ENCODE measurements around the gene RXRB.

DNA sequence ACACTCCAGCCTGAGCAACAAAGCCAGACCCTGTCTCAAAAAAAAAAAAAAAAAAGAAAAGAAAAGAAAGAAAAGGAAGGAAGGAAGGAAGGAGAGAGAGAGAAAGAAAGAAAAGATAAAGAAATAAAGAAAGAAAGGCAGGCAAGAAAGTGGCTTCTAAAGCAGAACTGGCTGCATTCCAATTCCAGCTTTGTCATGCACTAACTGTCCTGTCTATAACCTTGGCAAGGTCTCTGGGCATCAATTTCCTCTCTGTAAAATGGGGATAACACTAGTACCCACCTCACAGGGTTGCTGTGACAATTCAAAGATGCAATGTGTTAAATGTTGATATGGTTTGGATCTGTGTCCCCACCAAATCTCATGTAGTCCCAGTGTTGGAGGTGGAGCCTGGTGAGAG lies 35.9 kb upstream of the RXRB start:
- TF ChIP-seq SMC3 (IDR thresholded peaks at IDR 0.05; ENCODE audit: low read depth, low read length) = no peak
- TF ChIP-seq, protein P1, sequence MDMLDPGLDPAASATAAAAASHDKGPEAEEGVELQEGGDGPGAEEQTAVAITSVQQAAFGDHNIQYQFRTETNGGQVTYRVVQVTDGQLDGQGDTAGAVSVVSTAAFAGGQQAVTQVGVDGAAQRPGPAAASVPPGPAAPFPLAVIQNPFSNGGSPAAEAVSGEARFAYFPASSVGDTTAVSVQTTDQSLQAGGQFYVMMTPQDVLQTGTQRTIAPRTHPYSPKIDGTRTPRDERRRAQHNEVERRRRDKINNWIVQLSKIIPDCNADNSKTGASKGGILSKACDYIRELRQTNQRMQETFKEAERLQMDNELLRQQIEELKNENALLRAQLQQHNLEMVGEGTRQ (IDR thresholded peaks at IDR 0.05; ENCODE audit: borderline replicate concordance, low read depth, low read length) = no peak
- TF ChIP-seq, protein P2, sequence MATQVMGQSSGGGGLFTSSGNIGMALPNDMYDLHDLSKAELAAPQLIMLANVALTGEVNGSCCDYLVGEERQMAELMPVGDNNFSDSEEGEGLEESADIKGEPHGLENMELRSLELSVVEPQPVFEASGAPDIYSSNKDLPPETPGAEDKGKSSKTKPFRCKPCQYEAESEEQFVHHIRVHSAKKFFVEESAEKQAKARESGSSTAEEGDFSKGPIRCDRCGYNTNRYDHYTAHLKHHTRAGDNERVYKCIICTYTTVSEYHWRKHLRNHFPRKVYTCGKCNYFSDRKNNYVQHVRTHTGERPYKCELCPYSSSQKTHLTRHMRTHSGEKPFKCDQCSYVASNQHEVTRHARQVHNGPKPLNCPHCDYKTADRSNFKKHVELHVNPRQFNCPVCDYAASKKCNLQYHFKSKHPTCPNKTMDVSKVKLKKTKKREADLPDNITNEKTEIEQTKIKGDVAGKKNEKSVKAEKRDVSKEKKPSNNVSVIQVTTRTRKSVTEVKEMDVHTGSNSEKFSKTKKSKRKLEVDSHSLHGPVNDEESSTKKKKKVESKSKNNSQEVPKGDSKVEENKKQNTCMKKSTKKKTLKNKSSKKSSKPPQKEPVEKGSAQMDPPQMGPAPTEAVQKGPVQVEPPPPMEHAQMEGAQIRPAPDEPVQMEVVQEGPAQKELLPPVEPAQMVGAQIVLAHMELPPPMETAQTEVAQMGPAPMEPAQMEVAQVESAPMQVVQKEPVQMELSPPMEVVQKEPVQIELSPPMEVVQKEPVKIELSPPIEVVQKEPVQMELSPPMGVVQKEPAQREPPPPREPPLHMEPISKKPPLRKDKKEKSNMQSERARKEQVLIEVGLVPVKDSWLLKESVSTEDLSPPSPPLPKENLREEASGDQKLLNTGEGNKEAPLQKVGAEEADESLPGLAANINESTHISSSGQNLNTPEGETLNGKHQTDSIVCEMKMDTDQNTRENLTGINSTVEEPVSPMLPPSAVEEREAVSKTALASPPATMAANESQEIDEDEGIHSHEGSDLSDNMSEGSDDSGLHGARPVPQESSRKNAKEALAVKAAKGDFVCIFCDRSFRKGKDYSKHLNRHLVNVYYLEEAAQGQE (IDR thresholded peaks at IDR 0.05; ENCODE audit: low read depth, low read length) = no peak
- TF ChIP-seq, protein P3, sequence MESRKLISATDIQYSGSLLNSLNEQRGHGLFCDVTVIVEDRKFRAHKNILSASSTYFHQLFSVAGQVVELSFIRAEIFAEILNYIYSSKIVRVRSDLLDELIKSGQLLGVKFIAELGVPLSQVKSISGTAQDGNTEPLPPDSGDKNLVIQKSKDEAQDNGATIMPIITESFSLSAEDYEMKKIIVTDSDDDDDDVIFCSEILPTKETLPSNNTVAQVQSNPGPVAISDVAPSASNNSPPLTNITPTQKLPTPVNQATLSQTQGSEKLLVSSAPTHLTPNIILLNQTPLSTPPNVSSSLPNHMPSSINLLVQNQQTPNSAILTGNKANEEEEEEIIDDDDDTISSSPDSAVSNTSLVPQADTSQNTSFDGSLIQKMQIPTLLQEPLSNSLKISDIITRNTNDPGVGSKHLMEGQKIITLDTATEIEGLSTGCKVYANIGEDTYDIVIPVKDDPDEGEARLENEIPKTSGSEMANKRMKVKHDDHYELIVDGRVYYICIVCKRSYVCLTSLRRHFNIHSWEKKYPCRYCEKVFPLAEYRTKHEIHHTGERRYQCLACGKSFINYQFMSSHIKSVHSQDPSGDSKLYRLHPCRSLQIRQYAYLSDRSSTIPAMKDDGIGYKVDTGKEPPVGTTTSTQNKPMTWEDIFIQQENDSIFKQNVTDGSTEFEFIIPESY (IDR thresholded peaks at IDR 0.05; ENCODE audit: borderline replicate concordance, low read depth) = no peak

All from SK-N-SH (cell line).